WTC11 (cell line): ENCODE data around the gene MED12L.

ENCODE experiments used
- ATF3 ChIP-seq: sonication (generic); formaldehyde crosslinking; conservative IDR thresholded peaks from 2 replicates; pipeline ENCODE4 v1.8.1; 2022; ENCODE audit warnings: mild to moderate bottlenecking, missing genetic modification reagents
- HMGXB4 ChIP-seq: sonication (generic); formaldehyde crosslinking; IDR thresholded peaks from 2 replicates; pipeline ENCODE4 v1.8.1; 2023; ENCODE audit warnings: mild to moderate bottlenecking, moderate library complexity, missing genetic modification reagents
- IRF1 ChIP-seq: sonication (generic); formaldehyde crosslinking; IDR thresholded peaks from 2 replicates; pipeline ENCODE4 v1.8.0; 2023; ENCODE audit warnings: missing genetic modification reagents
- JUN ChIP-seq: sonication (generic); formaldehyde crosslinking; IDR thresholded peaks from 2 replicates; pipeline ENCODE4 v1.8.0; 2023; ENCODE audit warnings: mild to moderate bottlenecking, missing genetic modification reagents
- MYBL2 ChIP-seq: sonication (generic); formaldehyde crosslinking; IDR thresholded peaks from 2 replicates; pipeline ENCODE4 v1.8.1; 2023; ENCODE audit warnings: mild to moderate bottlenecking, moderate library complexity, missing genetic modification reagents
- PRDM15 ChIP-seq: sonication (generic); formaldehyde crosslinking; IDR thresholded peaks from 2 replicates; pipeline ENCODE4 v1.8.0; 2022; ENCODE audit warnings: missing genetic modification reagents
- SP1 ChIP-seq: sonication (generic); formaldehyde crosslinking; conservative IDR thresholded peaks from 2 replicates; pipeline ENCODE4 v1.8.1; 2022; ENCODE audit warnings: missing genetic modification reagents
- ZBTB21 ChIP-seq: sonication (generic); formaldehyde crosslinking; IDR thresholded peaks from 2 replicates; pipeline ENCODE4 v1.8.1; 2023; ENCODE audit warnings: mild to moderate bottlenecking, missing genetic modification reagents, borderline replicate concordance
- ZBTB43 ChIP-seq: sonication (generic); formaldehyde crosslinking; IDR thresholded peaks from 2 replicates; pipeline ENCODE4 v1.8.1; 2023; ENCODE audit warnings: mild to moderate bottlenecking, missing genetic modification reagents
- ZNF671 ChIP-seq: fragments of 250-450 bp; sonication (Bioruptor Pico); IDR thresholded peaks from 2 replicates; pipeline ENCODE4 v1.8.0; 2021; ENCODE audit warnings: mild to moderate bottlenecking
- TF ChIP-seq, protein P1 (sequence below): fragments of 200-600 bp; IDR thresholded peaks from 2 replicates; pipeline ENCODE4 v1.8.0; 2022; ENCODE audit warnings: antibody characterized with exemption
- TF ChIP-seq, protein P2 (sequence below): sonication (generic); formaldehyde crosslinking; IDR thresholded peaks from 2 replicates; pipeline ENCODE4 v1.8.1; 2022; ENCODE audit warnings: mild to moderate bottlenecking, moderate library complexity, missing genetic modification reagents

GRCh38 chr3:151400341-151400740 is 314.9 kb downstream of the MED12L start:
- TF ChIP-seq IRF1 (no peak), PRDM15 (CRISPR knock-in tag) (no peak), SP1 (CRISPR knock-in tag) (no peak), ZBTB43 (CRISPR knock-in tag) (no peak), ZBTB21 (CRISPR knock-in tag) (no peak), ATF3 (CRISPR knock-in tag) (no peak), MYBL2 (CRISPR knock-in tag) (no peak), JUN (no peak), HMGXB4 (CRISPR knock-in tag) (no peak), ZNF671 (CRISPR knock-in tag) (no peak)
- TF ChIP-seq, protein P1, sequence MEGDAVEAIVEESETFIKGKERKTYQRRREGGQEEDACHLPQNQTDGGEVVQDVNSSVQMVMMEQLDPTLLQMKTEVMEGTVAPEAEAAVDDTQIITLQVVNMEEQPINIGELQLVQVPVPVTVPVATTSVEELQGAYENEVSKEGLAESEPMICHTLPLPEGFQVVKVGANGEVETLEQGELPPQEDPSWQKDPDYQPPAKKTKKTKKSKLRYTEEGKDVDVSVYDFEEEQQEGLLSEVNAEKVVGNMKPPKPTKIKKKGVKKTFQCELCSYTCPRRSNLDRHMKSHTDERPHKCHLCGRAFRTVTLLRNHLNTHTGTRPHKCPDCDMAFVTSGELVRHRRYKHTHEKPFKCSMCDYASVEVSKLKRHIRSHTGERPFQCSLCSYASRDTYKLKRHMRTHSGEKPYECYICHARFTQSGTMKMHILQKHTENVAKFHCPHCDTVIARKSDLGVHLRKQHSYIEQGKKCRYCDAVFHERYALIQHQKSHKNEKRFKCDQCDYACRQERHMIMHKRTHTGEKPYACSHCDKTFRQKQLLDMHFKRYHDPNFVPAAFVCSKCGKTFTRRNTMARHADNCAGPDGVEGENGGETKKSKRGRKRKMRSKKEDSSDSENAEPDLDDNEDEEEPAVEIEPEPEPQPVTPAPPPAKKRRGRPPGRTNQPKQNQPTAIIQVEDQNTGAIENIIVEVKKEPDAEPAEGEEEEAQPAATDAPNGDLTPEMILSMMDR, result no peak
- TF ChIP-seq, protein P2, sequence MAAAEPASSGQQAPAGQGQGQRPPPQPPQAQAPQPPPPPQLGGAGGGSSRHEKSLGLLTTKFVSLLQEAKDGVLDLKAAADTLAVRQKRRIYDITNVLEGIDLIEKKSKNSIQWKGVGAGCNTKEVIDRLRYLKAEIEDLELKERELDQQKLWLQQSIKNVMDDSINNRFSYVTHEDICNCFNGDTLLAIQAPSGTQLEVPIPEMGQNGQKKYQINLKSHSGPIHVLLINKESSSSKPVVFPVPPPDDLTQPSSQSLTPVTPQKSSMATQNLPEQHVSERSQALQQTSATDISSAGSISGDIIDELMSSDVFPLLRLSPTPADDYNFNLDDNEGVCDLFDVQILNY (CRISPR knock-in tag), result no peak
